22Rv1 (cell line): ENCODE measurements around the gene TIMM9.

Source experiments
- H3K27ac ChIP-seq: fragments of 450-650 bp; 2 replicates; pipeline ENCODE4 v1.5.1; 2017
- ZFX ChIP-seq: fragments of 450-650 bp; IDR thresholded peaks from 2 replicates; pipeline ENCODE4 v1.6.1; 2017; ENCODE audit warnings: antibody characterized with exemption, borderline replicate concordance
- TF ChIP-seq, protein P1 (sequence below): fragments of 450-650 bp; IDR thresholded peaks from 2 replicates; pipeline ENCODE4 v1.5.1; 2017; ENCODE audit warnings: mild to moderate bottlenecking

Gene TIMM9

DNA sequence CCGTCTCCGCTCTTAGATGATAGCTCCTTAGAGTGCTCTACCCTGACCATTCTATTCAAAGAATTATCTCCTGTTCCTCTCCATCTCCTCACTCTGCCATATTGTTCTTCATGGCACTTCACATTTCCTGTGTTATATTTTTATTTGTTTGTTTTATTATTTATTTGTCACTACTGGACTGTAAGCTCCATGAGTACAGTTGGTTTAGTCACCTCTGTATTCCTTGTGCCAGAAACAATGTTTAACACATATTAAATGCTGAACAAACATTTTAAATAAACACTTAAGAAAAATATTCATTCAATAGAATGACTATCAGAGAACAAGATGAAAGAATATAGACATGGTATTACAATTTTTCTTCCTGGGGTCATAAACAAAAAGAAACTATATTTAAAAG is 35.8 kb upstream of the TIMM9 start:
- TF ChIP-seq, protein P1, sequence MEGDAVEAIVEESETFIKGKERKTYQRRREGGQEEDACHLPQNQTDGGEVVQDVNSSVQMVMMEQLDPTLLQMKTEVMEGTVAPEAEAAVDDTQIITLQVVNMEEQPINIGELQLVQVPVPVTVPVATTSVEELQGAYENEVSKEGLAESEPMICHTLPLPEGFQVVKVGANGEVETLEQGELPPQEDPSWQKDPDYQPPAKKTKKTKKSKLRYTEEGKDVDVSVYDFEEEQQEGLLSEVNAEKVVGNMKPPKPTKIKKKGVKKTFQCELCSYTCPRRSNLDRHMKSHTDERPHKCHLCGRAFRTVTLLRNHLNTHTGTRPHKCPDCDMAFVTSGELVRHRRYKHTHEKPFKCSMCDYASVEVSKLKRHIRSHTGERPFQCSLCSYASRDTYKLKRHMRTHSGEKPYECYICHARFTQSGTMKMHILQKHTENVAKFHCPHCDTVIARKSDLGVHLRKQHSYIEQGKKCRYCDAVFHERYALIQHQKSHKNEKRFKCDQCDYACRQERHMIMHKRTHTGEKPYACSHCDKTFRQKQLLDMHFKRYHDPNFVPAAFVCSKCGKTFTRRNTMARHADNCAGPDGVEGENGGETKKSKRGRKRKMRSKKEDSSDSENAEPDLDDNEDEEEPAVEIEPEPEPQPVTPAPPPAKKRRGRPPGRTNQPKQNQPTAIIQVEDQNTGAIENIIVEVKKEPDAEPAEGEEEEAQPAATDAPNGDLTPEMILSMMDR: no peak
- TF ChIP-seq ZFX: no peak
- no peak overlapping the region for H3K27ac ChIP-seq

DNA sequence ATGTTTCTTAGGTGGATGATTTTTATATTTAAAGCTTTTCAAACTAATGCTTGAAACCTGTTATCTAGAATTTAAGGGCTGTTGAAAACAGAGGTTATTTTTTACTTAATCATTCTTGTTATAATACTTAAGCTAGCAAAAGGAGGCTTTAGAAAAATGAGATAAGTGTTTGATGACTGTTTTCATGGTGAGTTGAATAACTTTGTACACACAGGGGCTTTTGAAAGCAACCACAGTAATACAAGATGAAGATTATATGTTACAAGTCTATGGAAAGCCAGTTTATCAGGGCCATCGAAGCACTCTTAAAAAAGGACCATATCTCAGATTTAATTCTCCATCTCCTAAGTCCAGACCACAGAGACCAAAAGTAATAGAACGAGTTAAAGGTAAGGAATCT is 33.4 kb upstream of the TIMM9 start:
- no peak for TF ChIP-seq ZFX
- TF ChIP-seq, protein P1: no peak
- H3K27ac ChIP-seq: no peak overlapping the region

DNA sequence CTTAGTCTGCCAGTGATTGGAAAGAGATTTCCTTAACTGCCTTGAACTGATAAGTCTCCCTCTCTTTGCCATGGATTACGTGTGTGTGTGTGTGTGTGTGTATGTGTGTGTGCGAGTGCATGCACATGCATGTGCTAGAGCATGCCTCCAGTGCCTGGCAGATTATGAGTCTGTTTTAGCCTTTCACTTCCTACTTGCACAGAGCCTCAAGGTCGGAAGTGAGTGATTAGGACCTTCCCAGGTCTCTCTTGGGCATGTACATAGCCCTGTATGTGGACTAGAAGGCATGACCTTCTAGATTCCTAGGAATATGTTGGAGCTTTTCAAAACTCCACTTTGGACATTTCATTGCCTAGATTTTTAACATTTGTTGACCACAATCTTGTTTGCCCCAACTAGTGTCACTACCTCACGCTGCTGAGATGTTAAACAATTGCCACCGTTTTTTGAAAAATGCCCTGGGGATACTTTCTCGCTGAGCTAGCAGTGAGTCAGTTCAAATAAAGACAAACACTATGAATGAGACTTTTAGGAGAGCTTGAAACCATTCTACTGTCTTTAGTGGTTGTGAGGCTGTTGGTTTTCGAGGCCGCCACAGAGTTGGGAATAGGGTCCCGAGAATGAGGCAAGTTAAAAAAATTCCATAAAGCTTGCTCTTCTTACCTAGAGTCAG is 28.4 kb upstream of the TIMM9 start:
- TF ChIP-seq, protein P1: no peak
- no peak for TF ChIP-seq ZFX

DNA sequence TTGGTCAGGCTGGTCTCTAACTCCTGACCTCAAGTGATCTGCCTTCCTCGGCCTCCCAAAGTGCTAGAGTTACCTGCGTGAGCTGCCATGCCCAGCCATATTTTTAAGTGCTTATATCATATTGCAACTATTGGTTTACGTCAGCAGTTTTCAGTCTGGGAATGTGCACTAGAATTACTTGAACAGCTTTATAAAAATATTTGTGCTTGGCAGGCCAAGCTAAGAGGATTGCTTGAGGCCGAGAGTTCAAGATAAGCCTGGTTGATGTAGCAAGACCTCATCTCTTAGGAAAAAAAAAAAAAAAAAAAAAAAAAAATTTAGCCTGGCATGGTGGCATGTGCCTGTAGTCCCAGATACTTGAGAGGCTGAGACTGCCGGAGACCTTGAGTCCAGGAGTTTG is 17.3 kb upstream of the TIMM9 start:
- TF ChIP-seq, protein P1: no peak
- TF ChIP-seq ZFX: no peak
- H3K27ac ChIP-seq: no peak overlapping the region

More for the DNA sequence above, 28.4 kb upstream of the TIMM9 start:
- peak overlapping the region; percentile 57 for H3K27ac ChIP-seq

DNA sequence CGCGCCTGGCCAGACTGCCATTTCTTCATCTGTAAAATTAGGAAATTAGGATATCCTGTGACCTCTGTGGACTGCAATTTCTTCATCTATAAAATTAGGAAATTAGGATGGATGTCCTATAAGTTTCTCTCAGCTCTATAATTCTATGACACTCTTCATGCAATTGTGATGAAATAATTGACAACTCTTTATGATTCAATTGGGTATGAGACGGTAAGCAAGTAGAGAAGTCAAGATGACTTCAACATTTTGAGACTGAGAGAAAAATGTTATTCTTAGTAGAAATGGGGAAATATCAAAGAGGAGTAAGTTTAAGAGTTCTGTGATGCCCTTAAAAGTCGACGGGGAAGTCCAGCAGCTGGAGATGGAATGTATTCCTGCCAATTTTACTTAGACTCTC is 12.1 kb upstream of the TIMM9 start:
- H3K27ac ChIP-seq: no peak overlapping the region
- TF ChIP-seq, protein P1: no peak
- no peak for TF ChIP-seq ZFX

DNA sequence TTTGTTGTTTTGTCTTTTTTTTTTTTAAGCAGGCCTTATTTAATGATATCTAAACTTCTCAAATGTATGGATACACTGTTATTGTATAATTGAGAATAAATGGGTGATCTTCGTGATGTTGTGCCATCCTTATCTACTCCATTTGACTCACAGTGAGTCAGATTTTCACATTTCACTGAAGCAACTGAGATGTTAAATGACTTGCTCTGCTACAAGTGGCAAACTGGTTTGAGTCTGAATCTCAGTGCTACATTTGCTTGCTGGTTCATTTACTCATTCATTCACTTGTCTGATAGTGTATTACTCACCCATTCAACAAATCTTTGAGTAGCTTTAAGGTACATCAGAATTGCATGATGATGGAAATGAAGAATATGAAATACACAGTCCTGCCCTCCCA is 2.8 kb upstream of the TIMM9 start:
- H3K27ac ChIP-seq: no peak overlapping the region
- TF ChIP-seq ZFX: no peak
- TF ChIP-seq, protein P1: no peak

DNA sequence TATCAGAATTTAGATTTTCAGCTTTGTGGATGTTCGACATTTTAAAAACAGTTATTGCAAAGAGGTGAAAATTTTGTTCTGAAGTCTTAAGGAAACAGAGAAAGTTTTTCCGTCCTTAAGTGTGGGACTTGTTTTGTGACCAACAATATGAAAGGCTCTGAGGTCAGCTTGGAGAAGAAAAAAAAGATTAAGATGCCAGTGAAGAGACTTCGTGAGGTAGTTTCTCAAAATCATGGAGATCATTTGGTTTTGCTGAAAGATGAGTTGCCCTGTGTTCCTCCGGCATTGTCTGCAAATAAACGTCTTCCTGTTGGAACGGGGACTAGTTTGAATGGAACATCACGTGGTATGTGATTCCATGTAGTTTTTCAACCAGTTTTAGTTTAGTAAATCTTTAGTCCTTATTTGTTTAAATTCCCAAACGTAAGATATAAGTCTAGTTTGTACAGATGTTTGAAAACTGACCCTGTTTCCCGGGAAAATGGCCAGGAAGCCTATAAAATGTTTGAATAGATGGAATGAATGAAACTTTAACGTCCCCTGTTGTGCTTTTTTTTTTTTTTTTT is 870 bp upstream of the TIMM9 start:
- TF ChIP-seq, protein P1: no peak
- TF ChIP-seq ZFX: no peak
- peak overlapping the region; percentile 91 for H3K27ac ChIP-seq
